OCI-LY7 (cell line): ENCODE results near the gene SGSM2.

Source experiments
- EZH2phosphoT487 ChIP-seq: fragments of 200-600 bp; sonication (generic); IDR thresholded peaks from 2 replicates; pipeline ENCODE4 v1.6.1; 2018; ENCODE audit warnings: low read depth, borderline replicate concordance, mild to moderate bottlenecking, mixed run types, antibody characterized with exemption, low read length, moderate library complexity, mixed read lengths
- TF ChIP-seq, protein P1 (sequence below): fragments of 200-600 bp; sonication (generic); conservative IDR thresholded peaks from 2 replicates; pipeline ENCODE4 v1.5.1; 2014; ENCODE audit warnings: mild to moderate bottlenecking, antibody characterized with exemption, low read length, moderate library complexity, mixed read lengths

DNA sequence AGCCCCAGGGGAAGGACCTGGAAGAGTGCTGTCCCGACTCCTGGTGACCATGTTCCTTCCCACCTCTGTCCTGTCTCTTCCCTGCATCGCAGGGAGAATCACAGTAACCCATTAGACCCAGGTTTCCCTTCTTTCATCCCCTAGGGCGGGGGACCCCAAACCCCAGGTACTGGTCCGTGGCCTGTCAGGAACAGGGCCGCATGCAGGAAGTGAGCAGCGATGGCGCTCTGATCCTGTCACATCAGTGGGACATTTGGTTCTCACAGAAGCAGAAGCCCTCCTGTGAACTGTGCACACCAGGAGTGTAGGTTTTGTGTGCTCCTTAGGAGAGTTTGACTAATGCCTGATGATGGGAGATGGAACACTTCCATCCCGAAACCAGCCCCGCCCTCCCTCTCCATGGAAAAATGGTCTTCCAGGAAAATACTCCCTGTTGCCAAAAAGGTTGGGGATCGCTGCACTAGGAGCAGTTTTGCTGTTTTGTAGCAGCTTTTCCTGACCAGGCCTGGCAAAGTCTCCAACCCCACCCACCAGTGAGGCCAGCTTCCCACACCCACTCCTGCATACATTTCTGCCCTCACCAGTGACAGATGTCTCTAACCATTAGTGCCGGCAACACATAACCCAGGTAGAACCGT is 53.0 kb downstream of the SGSM2 start:
- TF ChIP-seq, protein P1, sequence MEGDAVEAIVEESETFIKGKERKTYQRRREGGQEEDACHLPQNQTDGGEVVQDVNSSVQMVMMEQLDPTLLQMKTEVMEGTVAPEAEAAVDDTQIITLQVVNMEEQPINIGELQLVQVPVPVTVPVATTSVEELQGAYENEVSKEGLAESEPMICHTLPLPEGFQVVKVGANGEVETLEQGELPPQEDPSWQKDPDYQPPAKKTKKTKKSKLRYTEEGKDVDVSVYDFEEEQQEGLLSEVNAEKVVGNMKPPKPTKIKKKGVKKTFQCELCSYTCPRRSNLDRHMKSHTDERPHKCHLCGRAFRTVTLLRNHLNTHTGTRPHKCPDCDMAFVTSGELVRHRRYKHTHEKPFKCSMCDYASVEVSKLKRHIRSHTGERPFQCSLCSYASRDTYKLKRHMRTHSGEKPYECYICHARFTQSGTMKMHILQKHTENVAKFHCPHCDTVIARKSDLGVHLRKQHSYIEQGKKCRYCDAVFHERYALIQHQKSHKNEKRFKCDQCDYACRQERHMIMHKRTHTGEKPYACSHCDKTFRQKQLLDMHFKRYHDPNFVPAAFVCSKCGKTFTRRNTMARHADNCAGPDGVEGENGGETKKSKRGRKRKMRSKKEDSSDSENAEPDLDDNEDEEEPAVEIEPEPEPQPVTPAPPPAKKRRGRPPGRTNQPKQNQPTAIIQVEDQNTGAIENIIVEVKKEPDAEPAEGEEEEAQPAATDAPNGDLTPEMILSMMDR = no peak
- no peak for TF ChIP-seq EZH2phosphoT487
